ENCODE measurements around the gene PLPPR2. TPM values are rescaled to one million over a fixed set of nuclear protein-coding genes. Genes with fewer than 3 reads are reported as not detected.
"Not testable (repeated sequence)": the region's sequence is repeated elsewhere in the genome, so short reads cannot be mapped to it uniquely, and the experiment has no call there.

The PLPPR2 gene, protein sequence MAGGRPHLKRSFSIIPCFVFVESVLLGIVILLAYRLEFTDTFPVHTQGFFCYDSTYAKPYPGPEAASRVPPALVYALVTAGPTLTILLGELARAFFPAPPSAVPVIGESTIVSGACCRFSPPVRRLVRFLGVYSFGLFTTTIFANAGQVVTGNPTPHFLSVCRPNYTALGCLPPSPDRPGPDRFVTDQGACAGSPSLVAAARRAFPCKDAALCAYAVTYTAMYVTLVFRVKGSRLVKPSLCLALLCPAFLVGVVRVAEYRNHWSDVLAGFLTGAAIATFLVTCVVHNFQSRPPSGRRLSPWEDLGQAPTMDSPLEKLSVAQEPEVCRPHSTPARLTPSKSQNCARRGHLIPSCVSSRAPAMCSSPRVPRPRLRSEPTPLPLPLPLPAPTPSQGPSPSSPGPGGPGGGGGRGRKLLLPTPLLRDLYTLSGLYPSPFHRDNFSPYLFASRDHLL
- 10.9 and 25.9 TPM in 2 replicates for total RNA-seq
- 41.7 and 47.0 TPM in 2 replicates for polyA plus RNA-seq

DNA sequence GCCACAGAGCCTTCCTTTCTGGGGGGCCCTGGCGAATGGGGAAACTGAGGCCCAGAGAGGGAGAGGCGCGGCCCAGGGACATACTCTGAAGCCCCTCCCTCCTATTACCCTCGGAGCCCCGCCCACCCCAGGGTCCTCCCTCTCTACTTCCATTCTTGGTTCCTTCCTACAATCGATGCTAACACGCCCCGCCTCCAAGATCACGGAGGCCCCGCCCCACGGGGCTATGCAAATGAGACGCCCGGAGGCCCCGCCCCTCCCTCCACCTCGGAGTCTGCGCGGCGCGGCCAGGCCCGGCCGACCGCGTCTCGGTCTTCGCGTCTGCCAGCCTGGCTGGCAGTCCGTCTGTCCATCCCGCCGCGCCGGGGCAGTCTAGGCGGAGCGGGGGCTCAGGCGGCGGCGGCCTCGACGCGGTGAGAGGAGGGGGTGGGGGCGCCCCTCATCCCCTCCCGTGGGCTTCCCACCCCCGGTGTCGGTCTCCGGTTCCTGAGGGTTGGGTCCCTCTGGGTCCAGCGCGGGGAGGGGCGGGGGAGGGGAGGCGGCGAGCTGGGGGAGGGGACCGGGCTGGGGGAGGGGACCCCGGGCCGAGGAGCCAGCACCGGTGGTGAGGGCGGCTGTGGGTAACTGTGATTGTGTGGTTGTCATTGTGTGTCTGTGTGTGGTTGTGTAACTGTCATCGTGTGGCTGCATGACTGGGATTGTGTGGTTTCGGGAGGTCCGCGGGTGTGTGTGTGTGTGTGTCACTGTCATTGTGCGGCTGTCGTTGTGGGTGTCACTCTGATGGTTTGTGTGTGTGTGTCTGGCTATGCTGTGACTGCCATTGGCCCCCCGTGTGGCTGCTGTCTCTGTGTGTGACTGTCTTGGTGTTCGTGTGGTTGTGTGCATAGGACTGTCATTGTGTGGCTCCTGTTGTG lies at the start of gene PLPPR2:
Gene PLPPR2, plus strand, starts transcription at position 273 of the 914 bp plus-strand sequence. CDS start 2,242 bp downstream, outside the sequence.
- Histone ChIP-seq H4K20me1 (ENCODE audit: insufficient read depth, poor library complexity, severe bottlenecking) (no peaks in the 10 kb centered on the region), H3K4me3 (peak within 1 kb of the TSS; percentile 64), H3K4me1 (ENCODE audit: insufficient read depth) (no peaks in the 10 kb centered on the region), H3K9me2 (replicated peaks; ENCODE audit: insufficient read depth) (no peaks in the 10 kb centered on the region), H3K36me3 (replicated peaks; ENCODE audit: insufficient read depth, low read depth) (no peaks in the 10 kb centered on the region), H3K9me3 (ENCODE audit: low read depth) (no peaks in the 10 kb centered on the region), H3K79me2 (peaks cover 6% of the 10 kb centered on the region), H3K27me3 (no peaks in the 10 kb centered on the region), H3K27ac (no peak within 1 kb of the TSS), H2AFZ (peak within 1 kb of the TSS; percentile 80), H3K4me2 (peak within 1 kb of the TSS; percentile 95)
- peak; percentile 96 for DNase-seq (ENCODE audit: low spot score)
- no peak for TF ChIP-seq EZH2phosphoT487 (IDR thresholded peaks at IDR 0.05; ENCODE audit: low read depth, severe bottlenecking, unreplicated experiment)
- no peak for TF ChIP-seq CTCF (IDR thresholded peaks at IDR 0.05; ENCODE audit: poor library complexity)
- TF ChIP-seq EZH2 (IDR thresholded peaks at IDR 0.05; ENCODE audit: borderline replicate concordance), result no peak
- WGBS (ENCODE audit: low lambda C conversion rate, missing lambda C conversion rate), result 32% methylated on average over 10 of the region's 62 CpGs

DNA sequence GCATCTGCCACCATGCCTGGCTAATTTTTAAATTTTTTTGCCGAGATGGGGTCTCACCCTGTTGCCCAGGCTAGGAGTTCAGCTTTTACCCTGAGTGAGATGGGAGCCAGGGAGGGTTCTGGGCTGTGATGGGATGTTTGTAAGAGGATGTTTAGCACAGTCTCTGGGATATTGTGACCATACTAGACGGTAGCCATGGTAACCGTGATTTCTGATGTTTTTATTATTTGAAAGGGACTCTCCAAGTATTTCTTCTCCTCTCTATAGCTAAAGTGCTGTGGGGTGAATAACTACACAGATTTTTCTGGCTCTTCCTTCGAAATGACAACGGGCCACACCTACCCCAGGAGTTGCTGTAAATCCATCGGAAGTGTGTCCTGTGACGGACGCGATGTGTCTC lies 48.9 kb upstream of the PLPPR2 start:
- WGBS (ENCODE audit: low lambda C conversion rate, missing lambda C conversion rate), result 91% methylated on average over 9 of the region's 9 CpGs
- H4K20me1 ChIP-seq (ENCODE audit: insufficient read depth, poor library complexity, severe bottlenecking), result no peaks in the 10 kb centered on the region
- no peaks in the 10 kb centered on the region for H3K79me2 ChIP-seq
- no peaks in the 10 kb centered on the region for H3K9me3 ChIP-seq (ENCODE audit: low read depth)
- TF ChIP-seq CTCF (IDR thresholded peaks at IDR 0.05; ENCODE audit: poor library complexity) (no peak), EZH2phosphoT487 (IDR thresholded peaks at IDR 0.05; ENCODE audit: low read depth, severe bottlenecking, unreplicated experiment) (no peak), EZH2 (IDR thresholded peaks at IDR 0.05; ENCODE audit: borderline replicate concordance) (no peak)
- no peaks in the 10 kb centered on the region for H3K4me1 ChIP-seq (ENCODE audit: insufficient read depth)
- DNase-seq (ENCODE audit: low spot score), result no peak
- H3K9me2 ChIP-seq (replicated peaks; ENCODE audit: insufficient read depth), result no peaks in the 10 kb centered on the region
- H3K4me3 ChIP-seq, result no peak overlapping the region
- no peaks in the 10 kb centered on the region for H3K36me3 ChIP-seq (replicated peaks; ENCODE audit: insufficient read depth, low read depth)
- H2AFZ ChIP-seq, result no peak overlapping the region
- H3K4me2 ChIP-seq, result no peak overlapping the region
- no peaks in the 10 kb centered on the region for H3K27me3 ChIP-seq
- no peak overlapping the region for H3K27ac ChIP-seq

DNA sequence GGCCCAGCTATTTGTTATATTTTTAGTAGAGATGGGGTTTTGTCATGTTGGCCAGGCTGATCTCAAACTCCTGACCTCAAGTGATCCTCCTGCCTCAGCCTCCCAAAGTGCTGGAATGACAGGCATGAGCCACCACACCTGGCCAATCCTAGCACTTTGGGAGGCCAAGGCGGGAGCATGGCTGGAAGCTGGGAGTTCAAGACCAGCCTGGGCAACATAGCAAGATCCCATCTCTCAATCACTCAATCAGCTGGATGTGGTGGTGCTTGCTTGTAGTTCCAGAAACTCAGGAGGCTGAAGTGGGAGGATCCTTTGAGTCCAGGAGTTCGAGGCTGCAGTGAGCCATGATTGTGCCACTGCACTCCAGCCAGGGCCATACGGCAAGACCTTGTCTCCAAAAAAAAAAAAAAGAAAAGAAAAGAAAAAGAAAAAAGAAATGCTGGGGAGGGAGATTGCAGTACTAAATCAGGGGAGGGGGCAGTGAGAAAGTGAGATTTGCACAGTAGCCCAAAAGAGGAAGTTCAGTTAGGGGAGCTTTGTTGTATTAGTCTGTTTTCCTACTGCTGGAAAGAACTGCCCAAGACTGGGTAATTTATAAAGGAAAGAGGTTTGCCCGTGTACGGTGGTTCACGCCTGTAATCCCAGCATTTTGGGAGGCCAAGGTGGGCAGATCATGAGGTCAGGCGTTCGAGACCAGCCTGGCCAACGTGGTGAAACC lies 34.8 kb upstream of the PLPPR2 start:
- not testable (repeated sequence) for H3K27me3 ChIP-seq; H3K9me3 ChIP-seq (ENCODE audit: low read depth); H3K79me2 ChIP-seq; DNase-seq (ENCODE audit: low spot score); H3K27ac ChIP-seq; H3K9me2 ChIP-seq (replicated peaks; ENCODE audit: insufficient read depth); H3K36me3 ChIP-seq (replicated peaks; ENCODE audit: insufficient read depth, low read depth); H2AFZ ChIP-seq; H3K4me2 ChIP-seq; H4K20me1 ChIP-seq (ENCODE audit: insufficient read depth, poor library complexity, severe bottlenecking); H3K4me3 ChIP-seq
- peaks cover 31% of the 10 kb centered on the region for H3K4me1 ChIP-seq (ENCODE audit: insufficient read depth)
- WGBS (ENCODE audit: low lambda C conversion rate, missing lambda C conversion rate), result 94% methylated on average over 9 of the region's 9 CpGs

Data from hepatocyte (in vitro differentiated cells).